Measurements from ENCODE around the gene RTP3. TPM values are rescaled to one million over a fixed set of nuclear protein-coding genes. Genes with fewer than 3 reads are reported as not detected.

The RTP3 gene
- total and polyA plus RNA-seq, 12 donors, result not detected

DNA sequence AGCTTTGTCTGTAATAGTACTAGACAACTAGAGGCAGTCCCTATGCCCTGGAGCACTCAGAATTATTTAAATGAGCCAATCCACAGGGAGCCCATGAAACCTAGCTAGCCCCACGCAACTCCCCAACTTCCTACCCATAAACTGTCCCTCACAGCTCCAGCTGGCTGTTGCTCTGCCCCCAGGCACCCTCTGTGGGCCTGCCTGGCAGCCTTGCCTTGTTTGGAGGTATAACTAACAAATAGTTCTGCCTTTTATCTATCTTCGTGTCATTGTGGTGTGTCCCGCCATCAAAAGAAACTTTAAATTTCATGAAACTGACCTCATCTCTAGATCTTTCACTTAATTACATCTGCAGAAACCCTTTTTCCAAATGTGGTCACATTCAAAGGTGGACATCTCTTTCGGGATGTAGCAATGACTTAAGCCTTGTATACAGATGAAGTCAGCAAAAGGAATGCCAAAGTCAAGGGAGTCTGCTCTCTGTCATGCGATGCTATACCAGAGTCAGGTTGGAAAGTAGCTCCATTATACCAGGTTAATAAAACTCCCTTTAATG lies 1.8 kb upstream of the RTP3 start:
- no peak overlapping the region for H3K27ac ChIP-seq
- WGBS, 4 donors, result 85 to 90% (median 88%) methylated on average over 5 of the region's 5 CpGs

DNA sequence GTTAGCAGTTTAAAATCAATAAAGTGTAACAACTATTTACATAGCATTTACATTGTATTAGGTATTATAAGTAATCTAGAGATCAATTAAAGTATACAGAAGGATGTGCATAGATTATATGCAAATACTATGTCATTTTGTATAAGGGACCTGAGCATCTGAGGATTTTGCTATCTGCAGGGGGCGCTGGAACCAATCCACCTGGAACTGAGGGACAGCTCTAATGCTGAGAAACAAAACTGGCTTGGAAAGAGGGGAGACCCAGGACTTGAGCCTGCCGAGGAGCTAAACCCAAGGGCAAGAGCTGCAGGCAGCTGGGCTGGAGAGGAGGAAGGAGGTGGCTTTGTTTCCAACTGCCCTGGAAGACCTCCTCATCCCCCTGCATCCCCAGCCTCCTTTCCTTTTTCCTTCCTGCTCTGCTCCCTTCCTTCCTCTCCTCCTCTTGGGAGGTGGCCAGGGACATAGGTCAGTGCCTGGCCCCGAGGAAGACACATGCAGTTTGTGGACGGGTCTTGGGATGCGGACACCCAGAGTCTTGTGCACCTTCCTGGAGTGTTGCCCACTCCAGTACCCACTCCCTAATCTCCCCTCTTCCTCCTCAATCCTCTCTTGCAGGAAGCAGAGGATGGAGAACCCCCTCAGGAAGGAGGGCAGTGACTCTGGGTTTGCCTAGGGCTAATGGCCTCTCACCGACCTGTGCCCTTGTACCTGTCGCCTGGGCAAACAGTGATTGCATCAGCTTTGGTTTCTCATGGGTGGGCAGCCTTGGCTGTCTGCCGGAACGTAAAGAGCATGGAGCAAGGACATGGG lies 825 bp upstream of the RTP3 start:
- TF ChIP-seq POLR2A (IDR thresholded peaks at IDR 0.05), result no peak
- TF ChIP-seq, protein P1, sequence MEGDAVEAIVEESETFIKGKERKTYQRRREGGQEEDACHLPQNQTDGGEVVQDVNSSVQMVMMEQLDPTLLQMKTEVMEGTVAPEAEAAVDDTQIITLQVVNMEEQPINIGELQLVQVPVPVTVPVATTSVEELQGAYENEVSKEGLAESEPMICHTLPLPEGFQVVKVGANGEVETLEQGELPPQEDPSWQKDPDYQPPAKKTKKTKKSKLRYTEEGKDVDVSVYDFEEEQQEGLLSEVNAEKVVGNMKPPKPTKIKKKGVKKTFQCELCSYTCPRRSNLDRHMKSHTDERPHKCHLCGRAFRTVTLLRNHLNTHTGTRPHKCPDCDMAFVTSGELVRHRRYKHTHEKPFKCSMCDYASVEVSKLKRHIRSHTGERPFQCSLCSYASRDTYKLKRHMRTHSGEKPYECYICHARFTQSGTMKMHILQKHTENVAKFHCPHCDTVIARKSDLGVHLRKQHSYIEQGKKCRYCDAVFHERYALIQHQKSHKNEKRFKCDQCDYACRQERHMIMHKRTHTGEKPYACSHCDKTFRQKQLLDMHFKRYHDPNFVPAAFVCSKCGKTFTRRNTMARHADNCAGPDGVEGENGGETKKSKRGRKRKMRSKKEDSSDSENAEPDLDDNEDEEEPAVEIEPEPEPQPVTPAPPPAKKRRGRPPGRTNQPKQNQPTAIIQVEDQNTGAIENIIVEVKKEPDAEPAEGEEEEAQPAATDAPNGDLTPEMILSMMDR (IDR thresholded peaks at IDR 0.05), result peak in 1 of 6 experiments; percentile 28
- no peaks in the 10 kb centered on the region for H3K9me3 ChIP-seq (replicated peaks in 1 of 3)
- no peak overlapping the region for H3K27ac ChIP-seq
- peak in 2 of 7 donors; percentile 14 to 28 for DNase-seq
- no peaks in the 10 kb centered on the region for H3K4me1 ChIP-seq (replicated peaks in 1 of 2)
- intact Hi-C loops (cut with DNase I), result no loop called here
- no peak overlapping the region for H3K4me3 ChIP-seq
- 51 to 64% (median 62%) methylated on average over 9 of the region's 9 CpGs for WGBS, 4 donors
- no peaks in the 10 kb centered on the region for H3K27me3 ChIP-seq
- no peaks in the 10 kb centered on the region for H3K36me3 ChIP-seq (replicated peaks in 1 of 2)

More for the DNA sequence above, 1.8 kb upstream of the RTP3 start:
- Histone ChIP-seq H3K36me3 (replicated peaks in 1 of 2) (no peaks in the 10 kb centered on the region), H3K4me1 (replicated peaks in 1 of 2) (no peaks in the 10 kb centered on the region), H3K4me3 (no peak overlapping the region), H3K9me3 (replicated peaks in 1 of 3) (no peaks in the 10 kb centered on the region), H3K27me3 (no peaks in the 10 kb centered on the region)
- no peak for DNase-seq
- intact Hi-C loops (cut with DNase I), result no loop called here
- TF ChIP-seq, protein P1 (IDR thresholded peaks at IDR 0.05), result no peak
- no peak for TF ChIP-seq POLR2A (IDR thresholded peaks at IDR 0.05)

DNA sequence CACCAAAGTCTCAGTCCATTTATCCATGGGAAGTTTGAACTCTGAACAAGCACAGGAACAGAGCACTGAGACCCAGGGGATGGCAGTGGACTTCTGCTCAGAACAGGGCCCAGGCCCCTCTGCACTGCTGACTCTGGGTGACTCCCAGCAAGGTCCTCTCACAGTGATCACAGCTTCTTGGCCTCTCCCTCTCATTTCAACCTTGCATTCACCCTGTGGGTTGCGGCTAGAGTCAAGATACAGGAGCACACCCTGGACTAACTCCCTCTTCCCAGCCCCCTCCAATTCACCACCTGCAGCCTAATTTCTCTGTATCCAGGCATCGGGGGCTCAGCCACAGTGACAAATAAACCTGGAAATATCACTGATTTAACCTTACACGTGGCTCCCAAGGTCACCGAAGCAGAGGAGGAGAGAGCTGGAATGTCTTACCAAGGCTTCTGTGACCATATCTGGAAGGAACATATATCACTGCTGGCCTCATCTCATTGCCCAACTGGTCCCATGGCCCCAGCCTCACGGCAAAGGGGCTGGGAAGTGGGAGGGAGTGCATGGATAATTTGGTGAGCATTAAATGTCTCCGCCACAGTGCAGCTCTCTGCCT lies 1.2 kb downstream of the RTP3 start:
- Histone ChIP-seq H3K9me3 (replicated peaks in 1 of 3) (no peaks in the 10 kb centered on the region), H3K27ac (no peak overlapping the region), H3K4me3 (no peak overlapping the region), H3K4me1 (replicated peaks in 1 of 2) (no peaks in the 10 kb centered on the region), H3K27me3 (no peaks in the 10 kb centered on the region), H3K36me3 (replicated peaks in 1 of 2) (no peaks in the 10 kb centered on the region)
- no peak for DNase-seq
- intact Hi-C loops (cut with DNase I), result no loop called here
- WGBS, 4 donors, result 54 to 64% (median 59%) methylated on average over 6 of the region's 6 CpGs
- TF ChIP-seq, protein P1 (IDR thresholded peaks at IDR 0.05), result no peak
- no peak for TF ChIP-seq POLR2A (IDR thresholded peaks at IDR 0.05)

Measured in adrenal gland (tissue), 12 donors.